ENCODE results near the gene GRM7.

Gene GRM7

DNA sequence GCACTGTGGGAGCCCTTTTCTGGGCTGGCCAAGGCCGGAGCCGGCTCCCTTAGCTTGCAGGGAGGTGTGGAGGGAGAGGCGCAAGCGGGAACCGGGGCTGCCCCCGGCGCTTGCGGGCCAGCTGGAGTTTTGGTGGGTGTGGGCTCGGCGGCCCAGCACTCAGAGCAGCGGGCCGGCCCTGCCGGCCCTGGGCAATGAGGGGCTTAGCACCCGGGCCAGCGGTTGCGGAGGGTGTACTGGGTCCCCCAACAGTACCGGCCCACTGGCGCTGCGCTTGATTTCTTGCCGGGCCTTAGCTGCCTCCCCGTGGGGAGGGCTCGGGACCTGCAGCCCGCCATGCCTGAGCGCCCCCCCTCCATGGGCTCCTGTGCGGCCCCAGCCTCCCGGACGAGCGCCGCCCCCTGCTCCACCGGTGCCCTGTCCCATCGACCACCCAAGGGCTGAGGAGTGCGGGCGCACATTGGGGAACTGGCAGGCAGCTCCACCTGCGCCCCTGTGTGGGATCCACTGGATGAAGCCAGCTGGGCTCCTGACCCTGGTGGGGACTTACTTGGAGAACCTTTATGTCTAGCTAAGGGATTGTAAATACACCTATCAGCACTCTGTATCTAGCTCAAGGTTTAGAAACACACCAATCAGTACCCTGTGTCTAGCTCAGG, 707.7 kb downstream of the GRM7 start:
- DNase-seq (ENCODE audit: low read depth in 2 of 3, low spot score in 1 of 3) = no peak

DNA sequence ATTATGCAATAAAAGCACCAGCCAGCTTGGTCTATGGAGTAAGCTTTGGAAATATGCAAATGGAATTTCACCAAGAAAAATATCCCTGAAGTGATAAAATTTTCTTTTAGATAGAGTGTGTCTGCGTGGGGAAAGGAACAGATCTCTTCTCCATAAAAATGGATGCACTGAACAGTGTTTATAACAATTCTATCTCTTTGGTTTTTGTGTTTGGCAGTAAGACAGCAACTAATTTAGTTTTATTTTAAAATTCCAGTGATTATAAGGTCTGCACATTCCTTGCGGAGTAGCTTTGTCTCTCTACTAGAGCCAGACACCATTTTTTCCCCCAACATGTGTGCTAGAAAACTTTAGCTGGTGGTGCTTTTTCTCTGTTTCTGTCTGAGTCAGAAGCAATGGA, 712.4 kb downstream of the GRM7 start:
- no peak for DNase-seq (ENCODE audit: low read depth in 2 of 3, low spot score in 1 of 3)

DNA sequence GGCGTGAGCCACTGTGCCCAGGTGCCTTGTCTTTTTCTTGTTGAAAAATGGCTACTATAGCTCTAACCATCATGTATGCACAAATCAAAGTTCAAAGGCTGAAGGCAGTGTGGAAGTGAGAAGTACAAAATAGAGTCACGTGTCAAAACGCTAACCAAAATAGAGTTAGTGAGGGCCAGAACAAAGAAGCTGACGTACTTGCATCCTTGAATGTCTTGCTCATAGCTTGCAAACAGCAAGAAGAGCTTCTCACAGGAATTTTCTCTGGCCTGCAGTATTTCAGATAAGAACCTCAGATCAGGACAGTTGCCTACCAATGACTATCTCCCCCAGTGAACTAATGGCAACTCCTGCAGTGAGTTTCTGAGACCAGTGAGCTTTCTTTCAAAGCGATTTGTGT, 713.5 kb downstream of the GRM7 start:
- DNase-seq (ENCODE audit: low read depth in 2 of 3, low spot score in 1 of 3) = no peak

DNA sequence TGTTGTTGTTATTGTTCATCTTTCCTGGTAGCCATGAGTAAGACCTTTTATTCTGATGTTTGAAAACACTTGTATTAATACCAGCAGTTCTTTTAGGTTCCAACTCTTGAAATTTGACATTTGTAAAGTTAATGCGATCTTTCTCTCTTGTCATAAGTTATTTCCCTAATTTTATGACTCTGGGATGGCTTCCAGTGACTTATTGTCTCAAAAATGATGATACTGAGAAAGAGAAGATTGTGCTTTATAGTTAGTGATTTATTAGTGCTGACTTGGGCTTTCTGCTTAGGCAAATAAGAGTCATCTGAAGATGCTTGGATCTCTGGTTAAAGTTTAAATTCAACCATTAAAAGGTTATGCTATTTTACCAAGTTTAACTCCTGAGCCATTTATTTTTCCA, 715.2 kb downstream of the GRM7 start:
- DNase-seq (ENCODE audit: low read depth in 2 of 3, low spot score in 1 of 3) = no peak

DNA sequence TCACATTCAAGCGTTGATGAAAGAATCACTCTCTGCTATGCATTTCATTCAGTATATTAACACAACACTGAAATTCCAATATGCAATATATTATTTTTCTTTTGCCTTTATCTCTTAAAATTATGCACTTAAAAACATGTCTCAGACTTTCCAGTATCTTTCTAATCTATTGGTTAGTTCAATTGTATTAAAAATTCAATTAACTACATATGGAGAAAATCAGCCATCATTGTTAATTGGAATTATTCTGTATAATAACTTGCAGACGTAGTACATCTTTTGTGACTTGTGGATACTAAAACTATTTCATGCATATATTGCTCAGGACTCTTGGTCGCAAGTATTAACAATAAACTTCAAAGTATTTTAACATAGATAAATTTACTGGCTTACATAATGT, 715.6 kb downstream of the GRM7 start:
- DNase-seq (ENCODE audit: low read depth in 2 of 3, low spot score in 1 of 3) = no peak

DNA sequence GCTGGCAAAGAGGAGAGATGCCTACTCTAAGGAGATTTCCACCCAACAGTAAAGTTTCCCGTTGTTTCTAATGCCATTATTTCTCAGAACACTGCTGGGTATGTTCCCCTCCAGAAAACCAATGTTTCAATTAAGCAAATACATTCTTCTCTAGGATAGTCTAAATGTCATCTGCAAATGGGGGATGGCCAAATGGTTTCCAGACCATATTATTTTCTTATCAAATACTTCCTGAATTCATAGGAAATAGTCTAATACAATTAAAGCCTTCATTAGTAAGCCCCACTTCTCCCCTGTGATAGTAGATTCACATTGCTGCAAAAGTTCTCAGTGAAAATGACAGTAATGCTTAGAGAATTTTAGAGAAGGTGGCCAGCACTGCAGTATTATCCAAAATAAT, 716.6 kb downstream of the GRM7 start:
- no peak for DNase-seq (ENCODE audit: low read depth in 2 of 3, low spot score in 1 of 3)

DNA sequence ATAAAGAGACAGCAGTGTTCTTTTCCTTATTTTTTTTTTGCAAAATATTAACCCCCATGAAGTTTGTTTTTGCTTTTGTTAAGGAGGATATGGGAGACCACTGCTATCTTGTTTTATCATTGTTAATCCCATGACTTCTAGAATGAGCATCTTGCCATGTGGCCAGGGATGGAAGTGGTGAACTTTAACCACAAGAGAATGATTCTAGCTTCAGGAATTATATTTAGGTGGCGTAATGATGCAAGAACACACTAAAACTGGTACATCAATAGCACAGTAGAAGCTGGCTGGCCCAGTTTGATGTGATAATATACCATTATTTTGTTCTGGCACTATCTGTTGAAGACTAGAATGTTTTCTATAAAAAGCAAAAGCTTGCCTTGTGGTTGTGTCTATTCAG, 720.9 kb downstream of the GRM7 start:
- no peak for DNase-seq (ENCODE audit: low read depth in 2 of 3, low spot score in 1 of 3)

DNA sequence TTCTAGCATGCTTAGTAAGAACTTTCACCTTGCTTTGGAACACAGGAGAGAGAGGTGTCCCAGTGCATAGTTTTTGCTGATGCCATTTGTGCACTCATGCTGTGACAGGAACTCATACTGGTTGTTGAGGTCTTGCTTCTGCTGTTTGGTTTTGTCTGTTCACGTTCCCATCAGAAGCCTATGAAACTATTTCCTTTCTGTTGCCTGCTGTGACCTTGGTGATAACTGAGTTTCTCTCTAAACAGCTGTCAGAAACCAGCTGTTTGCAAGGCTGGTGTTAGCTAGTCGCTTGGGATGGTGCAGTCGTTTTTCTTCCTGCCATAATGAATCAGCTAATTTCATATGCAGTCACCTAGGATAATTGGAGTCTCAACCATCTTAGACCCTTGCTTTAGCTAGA, 724.1 kb downstream of the GRM7 start:
- no peak for DNase-seq (ENCODE audit: low read depth in 2 of 3, low spot score in 1 of 3)

DNA sequence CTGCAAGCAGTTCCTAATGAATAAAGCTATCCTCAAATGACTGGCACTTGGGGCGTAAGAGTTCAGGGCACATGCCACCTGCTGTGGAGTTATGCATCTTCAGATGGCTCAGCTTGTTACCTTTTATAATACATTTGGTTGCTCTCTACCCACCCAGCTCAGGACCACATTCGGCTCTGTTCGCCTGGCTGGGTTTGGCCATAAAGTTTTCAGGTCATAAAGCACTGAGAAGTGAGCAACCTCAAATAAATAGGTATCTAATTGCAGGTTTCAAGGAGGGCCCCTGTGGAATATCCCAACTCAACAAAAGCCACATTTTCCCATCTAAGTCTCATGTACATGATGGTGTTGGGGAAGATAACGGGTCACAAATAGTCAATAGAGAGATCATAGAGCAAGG, 727.3 kb downstream of the GRM7 start:
- no peak for DNase-seq (ENCODE audit: low read depth in 2 of 3, low spot score in 1 of 3)

DNA sequence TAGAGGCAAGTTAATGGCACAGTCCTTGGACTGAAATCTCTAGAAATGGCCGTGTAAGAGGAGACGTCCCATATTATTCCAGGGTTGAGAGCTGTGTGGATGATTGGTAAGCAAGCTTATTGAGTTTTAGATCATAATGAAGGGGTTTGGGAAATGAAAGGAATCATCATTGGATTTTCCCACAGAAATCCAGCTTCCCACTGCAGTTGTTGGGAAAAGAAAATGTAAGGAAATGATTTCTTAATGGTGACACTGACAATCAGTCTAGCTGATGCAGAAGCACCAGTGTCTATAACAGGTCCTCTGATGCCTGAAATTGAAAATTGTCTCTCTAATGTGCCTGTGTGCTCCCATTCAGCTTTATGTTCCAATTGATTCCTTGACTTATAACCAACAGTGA, 728.6 kb downstream of the GRM7 start:
- no peak for DNase-seq (ENCODE audit: low read depth in 2 of 3, low spot score in 1 of 3)

DNA sequence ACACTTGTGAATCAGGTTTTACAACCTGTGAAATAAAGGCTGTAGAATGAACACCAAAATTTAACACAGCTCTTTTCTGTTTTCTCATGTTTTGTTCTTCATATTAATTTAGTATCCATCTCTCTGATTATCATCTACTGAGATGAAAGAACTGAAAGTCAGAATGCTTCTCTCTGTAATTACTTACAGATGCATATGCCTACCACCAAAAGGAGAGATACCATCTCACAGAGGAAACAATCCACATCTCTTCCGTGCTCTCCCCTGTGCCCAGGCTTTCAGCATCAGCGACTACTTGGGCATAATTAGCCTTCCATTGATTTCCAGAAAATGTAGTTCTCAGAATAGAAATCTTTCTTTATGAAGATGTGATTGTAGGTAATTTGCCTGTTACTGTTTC, 741.4 kb downstream of the GRM7 start:
- no peak for DNase-seq (ENCODE audit: low read depth in 2 of 3, low spot score in 1 of 3)

DNA sequence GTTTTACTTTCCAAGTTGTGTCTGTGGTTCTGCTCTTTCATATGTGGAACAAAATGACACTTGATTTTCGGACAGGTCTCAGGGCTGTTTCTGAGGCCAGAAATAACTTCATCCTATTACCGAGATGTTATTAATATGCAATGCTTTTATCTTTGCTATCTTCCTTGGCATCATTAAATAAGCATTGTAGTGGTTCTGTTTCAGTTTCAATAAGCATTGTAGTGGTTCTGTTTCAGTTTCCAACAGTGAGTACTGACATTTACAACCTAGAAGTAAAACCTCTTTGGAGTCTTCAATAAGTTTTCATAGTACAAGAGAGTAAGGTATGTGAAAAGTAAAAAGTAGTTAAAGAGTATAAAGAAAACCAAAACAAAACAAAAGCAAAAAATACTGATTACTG, 746.2 kb downstream of the GRM7 start:
- no peak for DNase-seq (ENCODE audit: low read depth in 2 of 3, low spot score in 1 of 3)

DNA sequence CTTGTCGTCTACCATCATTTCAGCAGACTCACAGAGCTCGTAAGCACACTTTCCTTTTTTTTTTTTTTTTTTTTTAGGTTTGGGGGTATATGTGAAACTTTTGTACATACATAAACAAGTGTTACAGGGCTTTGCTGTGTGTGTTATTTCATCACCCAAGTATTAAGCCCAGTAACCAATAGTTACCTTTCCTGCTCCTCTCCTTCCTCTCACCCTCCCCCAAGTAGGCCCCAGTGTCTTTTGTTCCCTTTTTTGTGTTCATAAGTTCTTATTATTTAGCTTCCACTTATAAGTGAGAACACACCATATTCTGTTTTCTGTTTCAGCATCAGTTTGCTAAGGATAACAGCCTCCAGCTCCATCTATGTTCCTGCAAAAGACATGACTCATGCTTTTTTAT, 746.8 kb downstream of the GRM7 start:
- no peak for DNase-seq (ENCODE audit: low read depth in 2 of 3, low spot score in 1 of 3)

DNA sequence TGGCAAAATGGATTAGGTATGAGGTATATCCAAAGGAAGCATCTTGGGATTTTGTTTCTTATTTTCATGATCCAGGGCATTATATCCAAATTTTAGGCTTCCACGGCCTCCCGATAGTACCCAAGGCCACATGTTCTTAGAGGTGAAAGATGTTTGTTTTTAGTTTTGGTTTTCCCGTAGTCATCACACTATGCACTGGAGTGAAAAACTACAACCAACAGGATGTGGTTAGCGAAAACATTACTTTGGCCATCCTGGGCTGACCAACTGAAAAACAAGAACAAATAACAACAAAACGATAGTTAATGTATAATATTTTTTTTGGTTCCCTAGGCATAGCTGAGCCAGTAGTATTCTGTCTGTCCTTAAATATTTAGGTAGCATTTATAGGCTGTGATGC, 749.7 kb downstream of the GRM7 start:
- DNase-seq (ENCODE audit: low read depth in 2 of 3, low spot score in 1 of 3) = no peak

DNA sequence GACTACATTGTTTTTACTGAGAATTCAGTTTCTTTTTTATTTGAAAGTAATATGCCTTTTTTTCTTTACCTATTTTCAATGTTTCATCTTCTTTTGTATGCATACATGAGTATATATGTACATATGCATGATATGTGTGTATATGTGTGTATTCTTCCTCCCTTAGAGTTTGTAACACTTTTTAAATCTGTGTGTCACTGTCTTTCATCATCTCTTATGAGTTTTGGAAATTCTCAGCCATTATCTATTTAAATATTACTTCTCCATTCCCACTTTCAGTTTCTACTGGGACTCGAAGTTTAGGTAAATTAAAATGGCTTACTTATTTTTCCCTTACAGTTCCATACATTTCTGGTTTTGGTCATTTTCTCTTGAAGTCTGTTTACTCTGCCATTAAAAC, 754.1 kb downstream of the GRM7 start:
- no peak for DNase-seq (ENCODE audit: low read depth in 2 of 3, low spot score in 1 of 3)

DNA sequence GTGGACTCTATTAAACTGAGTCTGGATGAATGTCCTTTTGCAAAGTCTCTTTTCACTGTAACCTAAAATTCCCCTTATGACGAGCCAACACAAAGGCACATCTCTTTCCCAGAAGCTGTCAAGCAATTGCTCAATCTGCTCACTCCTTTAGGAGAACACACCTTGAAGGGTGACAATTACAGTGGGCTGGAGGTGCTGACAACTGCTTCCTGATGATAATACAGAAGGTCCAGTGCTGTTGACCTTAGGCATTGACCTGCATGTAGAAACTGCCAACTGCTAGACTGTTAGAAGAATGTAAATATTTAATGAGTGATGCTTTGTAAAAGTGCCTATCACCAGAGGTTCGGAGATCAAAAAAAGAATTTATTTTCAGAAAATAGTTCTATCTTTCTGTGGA, 757.7 kb downstream of the GRM7 start:
- no peak for DNase-seq (ENCODE audit: low read depth in 2 of 3, low spot score in 1 of 3)

DNA sequence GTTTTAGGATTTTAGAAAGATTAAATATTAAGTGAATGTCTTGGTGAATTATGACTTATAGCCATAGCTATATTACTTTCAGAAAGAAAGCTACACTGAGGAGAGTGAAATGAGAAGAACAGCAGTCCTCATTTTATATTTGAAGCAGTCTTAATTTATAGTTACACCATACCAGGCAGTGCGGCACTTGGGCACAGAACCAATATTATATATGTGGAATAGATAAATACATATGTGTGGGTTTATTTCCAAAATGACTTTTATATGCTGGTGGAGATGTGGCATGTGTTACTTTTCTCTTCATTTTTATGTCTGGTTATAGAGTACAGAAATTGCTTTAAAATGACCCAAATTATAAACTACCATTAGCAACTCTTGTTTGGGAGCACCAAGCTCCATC, 759.5 kb downstream of the GRM7 start:
- DNase-seq (ENCODE audit: low read depth in 2 of 3, low spot score in 1 of 3) = no peak

DNA sequence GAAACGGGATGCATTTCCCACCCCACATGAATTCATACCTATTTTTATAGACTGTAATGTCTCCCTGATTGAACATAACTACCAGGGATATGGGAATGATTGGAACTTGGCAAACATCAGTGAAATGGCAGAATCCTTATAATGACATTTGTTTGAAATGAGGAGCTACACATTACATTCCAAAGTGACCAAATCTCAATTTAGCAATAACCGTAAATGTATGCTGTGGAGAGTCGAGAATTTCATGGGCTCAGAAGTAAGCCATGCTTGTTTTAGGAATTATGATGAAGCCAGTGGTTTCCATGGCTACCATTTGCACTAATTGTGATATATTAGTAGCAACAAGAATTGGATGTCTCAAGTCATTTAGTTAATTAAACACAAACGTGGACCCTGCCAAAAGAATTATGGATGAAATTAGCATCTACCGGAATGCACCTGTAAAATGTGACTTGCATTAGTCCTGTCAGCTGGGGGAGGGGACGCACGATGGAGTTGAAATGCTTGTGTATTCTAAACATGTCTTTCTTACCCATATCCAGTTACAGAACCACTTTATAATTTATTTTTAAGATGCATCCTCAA, 760.2 kb downstream of the GRM7 start:
- no peak for DNase-seq (ENCODE audit: low read depth in 2 of 3, low spot score in 1 of 3)

DNA sequence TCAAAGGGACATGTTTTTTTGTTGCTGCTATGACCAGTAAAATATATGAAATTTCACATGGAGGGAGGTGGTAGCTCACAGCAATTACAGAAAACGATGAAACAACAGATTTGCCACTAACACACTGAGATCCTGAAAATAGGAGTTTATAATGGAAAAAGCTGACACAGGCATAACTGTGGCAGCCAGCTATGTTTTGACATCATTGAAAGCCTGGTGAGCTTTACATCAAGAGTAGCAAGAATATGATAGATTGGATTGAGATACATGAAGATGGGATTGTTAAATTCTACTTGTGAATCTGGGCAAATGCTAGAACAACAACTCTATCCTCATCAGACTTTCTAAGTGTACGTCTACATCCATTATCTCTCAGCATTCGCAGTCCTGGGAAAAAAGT, 760.7 kb downstream of the GRM7 start:
- DNase-seq (ENCODE audit: low read depth in 2 of 3, low spot score in 1 of 3) = no peak

DNA sequence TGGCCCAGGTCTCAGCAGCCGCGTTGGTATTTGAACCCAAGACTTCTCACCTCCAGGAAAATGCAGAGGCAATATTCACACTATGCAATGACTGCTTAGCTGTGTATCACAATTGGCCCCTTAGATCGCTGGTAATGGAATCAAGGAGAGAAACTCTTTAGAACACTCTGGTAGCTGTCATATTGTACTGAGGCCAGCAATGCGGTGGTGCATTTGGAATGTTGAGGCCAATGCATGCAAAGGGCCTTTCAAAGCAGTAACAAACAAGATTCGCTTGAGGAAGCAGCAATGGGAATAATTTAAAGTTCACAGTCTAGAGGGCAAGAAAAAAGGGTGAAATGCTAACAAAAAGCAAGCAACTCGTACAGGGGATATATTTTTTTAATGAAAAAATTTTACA, 764.1 kb downstream of the GRM7 start:
- DNase-seq (ENCODE audit: low read depth in 2 of 3, low spot score in 1 of 3) = no peak

DNA sequence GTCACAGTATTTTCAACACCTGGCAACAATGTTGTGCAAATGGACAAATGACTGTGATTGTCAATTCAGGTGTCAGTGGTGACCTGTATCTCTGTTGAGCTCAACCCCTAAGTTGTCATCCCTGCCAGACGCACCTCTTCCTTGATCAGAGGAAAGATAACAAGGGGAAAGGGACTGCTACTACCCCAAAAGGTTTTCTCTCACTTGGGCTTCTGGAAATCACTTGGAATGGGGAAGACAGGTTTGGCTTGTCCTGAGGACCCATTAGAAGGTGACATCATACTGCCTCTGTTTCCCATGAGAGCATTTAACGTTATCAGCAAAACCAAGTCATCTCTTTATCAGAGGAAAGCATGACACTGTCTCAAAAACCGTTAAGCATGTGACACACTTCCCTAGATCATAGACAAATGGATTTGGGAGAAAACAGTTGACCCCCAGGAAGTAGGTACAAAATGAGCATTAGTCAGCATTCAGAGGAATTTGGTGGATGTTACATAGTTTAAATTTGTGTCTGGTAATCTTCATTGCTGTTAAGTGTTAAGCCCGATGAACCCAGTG, 769.5 kb downstream of the GRM7 start:
- DNase-seq (ENCODE audit: low read depth in 2 of 3, low spot score in 1 of 3) = no peak

DNA sequence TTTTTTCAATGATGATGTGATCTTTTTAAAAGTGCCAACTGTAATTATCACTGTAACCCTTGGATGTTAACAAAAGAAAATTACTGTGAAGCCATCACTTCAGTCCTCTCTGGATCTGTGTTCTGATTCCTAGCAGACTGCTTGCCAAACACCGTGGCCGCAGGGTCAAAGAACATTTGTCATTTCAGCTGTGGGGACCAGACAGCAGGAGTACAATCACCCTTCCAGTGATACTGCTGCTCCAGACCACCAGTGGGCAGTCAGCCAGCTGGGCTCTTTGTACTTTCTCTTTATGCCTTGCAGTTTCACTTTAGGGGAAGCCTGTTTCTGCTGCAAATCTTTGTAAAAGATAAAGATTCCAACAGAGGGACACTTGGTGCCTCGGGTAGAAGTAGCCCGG, 770.0 kb downstream of the GRM7 start:
- no peak for DNase-seq (ENCODE audit: low read depth in 2 of 3, low spot score in 1 of 3)

DNA sequence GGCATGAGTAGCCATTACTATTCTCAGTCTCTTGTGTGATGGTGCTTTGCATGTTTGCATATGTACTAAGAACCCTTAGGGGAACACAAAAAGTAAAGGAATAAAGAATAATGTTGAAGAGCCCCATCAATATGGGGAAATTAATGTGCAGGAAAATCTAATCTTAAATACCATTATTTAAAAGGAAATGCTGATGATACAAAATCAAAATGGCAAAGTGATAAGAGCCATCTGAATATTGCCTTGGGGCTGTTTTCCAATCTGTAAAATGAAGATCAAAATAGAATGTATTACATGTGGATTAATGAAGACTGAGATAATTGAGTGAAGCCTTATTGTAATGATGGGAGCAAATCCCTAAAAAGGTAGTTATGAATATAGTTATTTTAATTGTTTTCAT, 771.4 kb downstream of the GRM7 start:
- DNase-seq (ENCODE audit: low read depth in 2 of 3, low spot score in 1 of 3) = no peak
